Activated CD8-positive, alpha-beta memory T cell treated with anti-CD3 and anti-CD28 coated beads, Interleukin-2, amount 50 U/mL, for 1 hour (primary cell): ENCODE measurements around the gene MTFP1.
"Not testable (repeated sequence)": the region's sequence is repeated elsewhere in the genome, so short reads cannot be mapped to it uniquely, and the experiment has no call there.

Experiments
- DNase-seq: peaks from one replicate; pipeline ENCODE4 v3.0.0-alpha.2; 2020; ENCODE audit errors: extremely low read depth

The MTFP1 gene

GRCh38 chr22:30455075-30455840, 29.7 kb downstream of the MTFP1 start:
- DNase-seq, result no peak

- DNase-seq, result no peak
Measured at GRCh38 chr22:30457981-30458380, 32.4 kb downstream of the MTFP1 start.

GRCh38 chr22:30459181-30460052, 33.8 kb downstream of the MTFP1 start:
- DNase-seq, result no peak

GRCh38 chr22:30460147-30460546, 34.6 kb downstream of the MTFP1 start:
- DNase-seq, result no peak

GRCh38 chr22:30460555-30460954, 35.0 kb downstream of the MTFP1 start:
- not testable (repeated sequence) for DNase-seq

GRCh38 chr22:30469165-30469564, 43.6 kb downstream of the MTFP1 start:
- no peak for DNase-seq

- no peak for DNase-seq
Measured at GRCh38 chr22:30470655-30471054, 45.1 kb downstream of the MTFP1 start.

GRCh38 chr22:30471616-30472318, 46.2 kb downstream of the MTFP1 start, which contains the start of gene SEC14L3:
Gene SEC14L3, minus strand, starts transcription at chr22:30472017. Its CDS starts 59 bp downstream, at chr22:30471958.
- DNase-seq, result no peak

- no peak for DNase-seq
Measured at GRCh38 chr22:30472994-30473720, 47.6 kb downstream of the MTFP1 start.

GRCh38 chr22:30474121-30474520, 48.6 kb downstream of the MTFP1 start:
- no peak for DNase-seq

GRCh38 chr22:30474683-30475424, 49.3 kb downstream of the MTFP1 start:
- no peak for DNase-seq
